ENCODE measurements around the gene RABGGTA.

RABGGTA gene

GRCh38 chr14:24279301-24280186 is 8.1 kb upstream of the RABGGTA start:
- peak; percentile 71 for DNase-seq

GRCh38 chr14:24278424-24278823 is 7.0 kb upstream of the RABGGTA start:
- DNase-seq: no peak

GRCh38 chr14:24277606-24278321 is 6.4 kb upstream of the RABGGTA start:
- DNase-seq: no peak

GRCh38 chr14:24277071-24277470 is 5.7 kb upstream of the RABGGTA start:
- DNase-seq: no peak

GRCh38 chr14:24274101-24274543 is 2.7 kb upstream of the RABGGTA start:
- peak; percentile 91 for DNase-seq

- DNase-seq: no peak
These were observed 2.1 kb upstream of the RABGGTA start for GRCh38 chr14:24273422-24273998.

GRCh38 chr14:24272467-24272866 is 1.1 kb upstream of the RABGGTA start:
- no peak for DNase-seq

GRCh38 chr14:24271834-24272263 is 452 bp upstream of the RABGGTA start:
- no peak for DNase-seq

GRCh38 chr14:24270537-24271133 is 762 bp downstream of the RABGGTA start:
- no peak for DNase-seq

GRCh38 chr14:24269910-24270536 is 1.4 kb downstream of the RABGGTA start:
- DNase-seq: no peak

- no peak for DNase-seq
These were observed 2.0 kb downstream of the RABGGTA start for GRCh38 chr14:24269368-24269767.

GRCh38 chr14:24268225-24268624 is 3.2 kb downstream of the RABGGTA start:
- no peak for DNase-seq

GRCh38 chr14:24267516-24267915 is 3.9 kb downstream of the RABGGTA start:
- DNase-seq: no peak

- no peak for DNase-seq
These were observed 4.8 kb downstream of the RABGGTA start for GRCh38 chr14:24266344-24267244.

GRCh38 chr14:24264298-24264697 is 7.1 kb downstream of the RABGGTA start:
- no peak for DNase-seq

- DNase-seq: no peak
These were observed 7.5 kb downstream of the RABGGTA start for GRCh38 chr14:24263848-24264247.

GRCh38 chr14:24262821-24263733 is 8.3 kb downstream of the RABGGTA start, which contains the start of gene TGM1:
TGM1 (minus strand) TSS chr14:24263177; CDS start chr14:24262352, 825 bp downstream.
- DNase-seq: no peak

- no peak for DNase-seq
These were observed 9.4 kb downstream of the RABGGTA start for GRCh38 chr14:24261969-24262327.

GRCh38 chr14:24261256-24261968 is 10.0 kb downstream of the RABGGTA start:
- no peak for DNase-seq

- DNase-seq: no peak
These were observed 10.6 kb downstream of the RABGGTA start for GRCh38 chr14:24260780-24261157.
